Measurements from ENCODE around the gene LRRC37B.
"Not testable (repeated sequence)": the region's sequence is repeated elsewhere in the genome, so short reads cannot be mapped to it uniquely, and the experiment has no call there.

The LRRC37B gene

DNA sequence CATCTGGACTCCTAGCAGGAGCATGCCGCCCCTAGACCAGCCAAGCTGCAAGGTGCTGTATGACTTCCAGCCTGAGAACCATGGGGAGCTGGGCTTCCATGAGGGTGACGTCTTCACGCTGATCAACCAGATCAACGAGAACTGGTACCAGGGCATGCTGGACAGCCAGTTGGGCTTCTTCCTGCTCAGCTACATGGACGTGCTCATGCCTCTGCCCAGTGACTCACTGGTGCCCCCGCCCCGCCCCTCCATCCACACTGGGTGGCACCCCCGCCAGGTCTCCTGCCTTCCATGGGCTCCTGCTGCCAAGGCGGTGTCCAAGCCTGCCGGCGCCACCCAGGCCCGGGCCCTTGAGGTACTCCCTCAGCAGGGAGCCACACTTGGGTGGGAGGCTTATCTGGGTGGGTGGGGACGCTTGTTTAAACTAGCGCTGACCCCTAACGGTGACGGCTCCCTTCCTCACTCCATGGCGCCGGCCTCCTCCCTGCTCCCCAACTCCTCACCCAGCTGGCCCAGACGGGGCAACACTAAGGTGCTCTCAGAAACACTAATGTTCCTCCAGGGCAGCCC is 34.2 kb downstream of the LRRC37B start:
- not testable (repeated sequence) for H3K4me3 ChIP-seq (ENCODE audit: low read depth, low read length)

DNA sequence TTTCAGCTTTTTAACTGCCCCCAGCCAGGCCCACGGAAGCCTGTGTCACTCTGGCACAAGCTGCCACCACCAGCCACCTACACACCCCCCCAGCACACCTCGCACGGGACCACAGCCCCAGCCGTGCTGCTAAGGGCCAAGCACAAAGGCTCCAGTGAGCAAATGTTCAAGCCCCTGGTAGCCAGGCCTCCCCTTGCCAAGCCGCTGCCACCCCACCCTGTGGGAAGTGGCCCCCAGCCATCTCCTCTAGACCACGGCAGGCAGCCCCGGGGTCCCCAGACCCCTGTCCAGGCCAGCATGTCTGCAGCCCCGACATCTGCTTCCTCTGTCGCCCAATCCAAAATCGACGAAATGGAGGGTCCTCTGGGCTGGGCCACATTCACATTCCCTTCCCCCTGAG is 35.1 kb downstream of the LRRC37B start:
- not testable (repeated sequence) for H3K4me3 ChIP-seq (ENCODE audit: low read depth, low read length)

DNA sequence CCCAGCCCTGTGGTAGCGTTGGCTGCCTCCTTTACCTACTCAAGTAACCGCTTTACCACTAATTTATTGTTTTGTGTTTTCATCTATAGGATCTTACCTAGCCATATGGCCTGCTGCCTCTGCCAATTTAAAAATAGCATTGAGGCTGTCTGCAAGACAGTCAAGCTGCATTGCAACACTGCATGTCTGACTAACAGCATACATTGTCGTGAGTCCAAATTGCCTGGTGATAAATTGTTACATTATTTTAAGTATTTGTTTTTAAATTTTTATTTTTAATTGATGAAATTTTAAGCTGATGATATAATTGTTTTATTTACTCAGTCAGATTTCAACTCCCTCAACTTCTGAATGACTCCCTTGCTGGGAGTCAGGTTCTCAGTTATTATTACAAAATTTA is 38.4 kb downstream of the LRRC37B start:
- not testable (repeated sequence) for H3K4me3 ChIP-seq (ENCODE audit: low read depth, low read length)

DNA sequence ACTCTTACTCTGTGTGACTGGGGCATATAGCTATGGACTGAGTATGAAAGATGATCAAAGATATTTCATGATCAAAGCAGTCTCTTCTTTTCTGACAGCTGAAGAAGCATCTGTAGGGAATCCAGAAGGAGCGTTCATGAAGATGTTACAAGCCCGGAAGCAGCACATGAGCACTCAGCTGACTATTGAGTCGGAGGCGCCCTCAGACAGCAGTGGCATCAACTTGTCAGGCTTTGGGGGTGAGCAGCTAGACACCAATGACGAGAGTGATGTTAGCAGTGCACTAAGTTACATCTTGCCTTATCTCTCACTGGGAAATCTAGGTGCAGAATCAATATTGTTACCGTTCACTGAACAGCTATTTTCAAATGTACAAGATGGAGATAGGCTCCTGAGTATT is 40.5 kb downstream of the LRRC37B start:
- not testable (repeated sequence) for H3K4me3 ChIP-seq (ENCODE audit: low read depth, low read length)

DNA sequence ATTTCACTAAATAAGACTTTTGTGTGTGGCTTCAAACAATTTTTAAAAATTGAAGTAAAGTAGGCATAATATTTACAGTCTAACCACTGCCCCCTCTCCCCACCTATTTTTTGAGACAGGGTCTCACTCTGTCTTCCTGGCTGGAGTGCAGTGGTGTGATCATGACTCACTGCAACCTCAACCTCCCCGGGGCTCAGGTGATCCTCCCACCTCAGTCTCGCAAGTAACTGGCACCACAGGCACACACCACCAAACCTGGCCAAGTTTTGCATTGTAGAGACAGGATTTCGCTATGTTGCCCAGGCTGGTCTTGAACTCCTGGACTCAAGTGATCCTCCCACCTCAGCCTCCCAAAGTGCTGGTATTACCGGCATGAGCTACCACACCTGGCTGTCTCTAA is 47.8 kb downstream of the LRRC37B start:
- H3K4me3 ChIP-seq (ENCODE audit: low read depth, low read length) = not testable (repeated sequence)

DNA sequence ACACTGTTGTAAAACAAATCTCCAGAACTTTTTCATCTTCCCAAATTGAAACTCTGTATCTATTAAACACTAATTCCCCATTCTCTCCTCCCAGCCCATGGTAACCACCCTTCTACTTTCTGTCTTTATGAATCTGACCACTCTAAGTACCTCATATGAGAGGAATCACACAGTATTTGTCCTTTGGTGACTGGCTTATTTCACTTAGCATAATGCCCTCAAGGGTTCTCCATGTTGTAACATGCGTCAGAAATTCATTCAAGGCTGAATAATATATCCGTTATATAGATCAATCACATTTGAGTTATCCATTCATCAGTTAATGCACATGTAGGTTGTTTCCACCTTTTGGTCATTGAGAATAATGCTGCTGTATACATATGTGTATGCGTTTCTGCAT is 48.2 kb downstream of the LRRC37B start:
- H3K4me3 ChIP-seq (ENCODE audit: low read depth, low read length) = not testable (repeated sequence)

DNA sequence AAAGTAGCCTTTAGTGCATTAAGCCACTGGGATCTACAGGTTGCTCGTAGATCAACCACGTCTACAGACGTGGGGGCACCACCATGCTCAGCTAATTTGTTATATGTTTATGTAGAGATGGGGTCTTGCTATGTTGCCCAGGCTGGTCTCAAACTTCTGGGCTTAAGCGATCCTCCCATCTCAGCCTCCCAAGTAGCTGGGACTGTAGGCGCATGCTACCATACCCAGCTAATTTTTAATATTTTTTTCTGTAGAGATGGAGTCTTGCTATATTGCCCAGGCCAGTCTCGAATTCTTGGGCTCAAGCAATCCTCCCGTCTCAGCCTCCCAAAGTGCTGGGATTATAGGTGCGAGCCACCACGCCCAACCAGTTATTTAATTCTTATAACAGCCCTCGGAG is 49.3 kb downstream of the LRRC37B start:
- not testable (repeated sequence) for H3K4me3 ChIP-seq (ENCODE audit: low read depth, low read length)

DNA sequence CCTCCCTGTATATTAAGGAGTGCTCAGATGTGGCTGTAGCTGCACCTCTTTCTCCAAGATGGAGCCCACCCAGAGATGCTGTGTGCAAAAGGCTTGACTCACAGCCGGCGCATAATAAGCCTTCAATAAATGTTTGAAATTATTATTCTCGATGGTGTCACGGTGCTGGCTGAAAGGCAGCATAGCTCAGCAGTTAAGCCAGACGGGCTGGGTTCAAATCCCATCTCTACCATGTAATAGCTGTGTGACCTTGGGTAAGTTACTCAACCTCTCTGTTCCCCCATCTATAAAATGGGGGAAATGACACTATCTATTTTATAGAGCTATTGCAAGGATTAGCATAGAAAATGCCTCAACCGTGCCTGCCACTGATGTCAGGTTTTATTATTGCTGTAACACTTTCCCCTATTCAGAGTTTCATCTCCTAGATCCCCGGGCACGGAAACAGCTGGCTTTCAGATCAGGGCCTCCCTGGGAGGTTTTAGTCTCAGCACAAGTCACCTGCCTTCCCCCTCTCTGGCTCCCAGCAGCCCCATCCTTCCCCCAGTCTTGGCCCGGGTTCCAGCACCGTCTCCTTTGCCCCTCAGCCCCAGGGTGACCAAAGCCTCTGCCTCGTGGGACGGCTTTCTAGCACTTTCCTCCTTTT is 50.4 kb downstream of the LRRC37B start:
- not testable (repeated sequence) for H3K4me3 ChIP-seq (ENCODE audit: low read depth, low read length)

DNA sequence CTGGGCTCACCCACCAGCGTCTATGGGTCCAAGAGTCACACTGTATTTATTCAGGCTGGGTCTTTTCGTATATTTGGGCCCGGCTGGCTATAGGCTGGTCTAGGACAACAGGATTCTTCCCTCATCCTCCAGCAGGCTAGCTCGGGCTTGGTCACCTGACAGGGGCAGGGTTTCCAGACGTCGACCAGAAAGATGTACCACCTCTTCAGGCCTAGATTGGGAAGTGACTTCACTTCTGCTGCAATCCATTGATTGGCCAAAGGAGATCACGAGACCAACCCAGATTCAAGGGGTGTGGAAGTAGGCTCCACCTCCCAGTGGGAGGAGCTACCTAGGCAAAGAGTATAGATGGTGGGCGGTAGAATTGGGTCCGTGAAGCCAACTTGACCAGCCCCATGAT is 53.5 kb downstream of the LRRC37B start:
- H3K4me3 ChIP-seq (ENCODE audit: low read depth, low read length) = not testable (repeated sequence)

DNA sequence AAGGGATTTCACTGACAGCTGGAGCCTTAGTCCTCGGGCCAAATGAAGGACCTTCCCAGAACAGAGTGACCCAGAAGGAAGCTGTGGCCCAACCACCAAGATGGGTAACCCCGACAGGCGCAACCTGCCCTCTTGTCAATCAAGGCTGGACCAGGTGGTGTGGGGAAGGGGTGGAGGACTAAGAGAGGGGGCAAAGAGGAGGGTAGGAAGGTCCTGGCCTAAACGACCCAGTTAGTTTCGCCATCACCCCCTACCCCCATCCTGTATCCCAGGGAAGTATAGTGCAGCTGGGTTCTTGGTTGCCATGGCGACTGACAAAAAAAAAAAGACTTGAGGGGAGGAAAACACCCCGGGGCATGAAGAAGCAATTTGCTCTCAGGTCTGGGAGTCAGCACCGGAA is 54.7 kb downstream of the LRRC37B start:
- not testable (repeated sequence) for H3K4me3 ChIP-seq (ENCODE audit: low read depth, low read length)

DNA sequence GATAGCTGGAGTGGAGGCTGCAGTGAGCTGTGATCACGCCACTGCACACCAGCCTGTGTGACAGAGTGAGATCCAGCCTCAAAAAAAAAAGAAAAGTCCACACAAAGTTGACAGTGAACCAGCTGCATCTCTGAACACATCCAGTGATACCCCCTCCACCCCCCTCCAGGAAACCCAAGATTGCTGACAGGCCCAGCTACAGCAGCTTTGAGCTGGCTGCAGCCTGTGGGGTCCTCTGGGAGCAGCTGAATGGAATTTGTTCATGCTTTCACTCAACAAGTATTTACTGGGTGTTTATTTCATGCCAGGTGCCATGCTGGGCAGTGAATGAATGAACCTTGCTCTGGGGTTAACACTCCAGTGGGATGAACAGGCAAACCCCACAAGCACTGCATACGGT is 56.9 kb downstream of the LRRC37B start:
- not testable (repeated sequence) for H3K4me3 ChIP-seq (ENCODE audit: low read depth, low read length)

DNA sequence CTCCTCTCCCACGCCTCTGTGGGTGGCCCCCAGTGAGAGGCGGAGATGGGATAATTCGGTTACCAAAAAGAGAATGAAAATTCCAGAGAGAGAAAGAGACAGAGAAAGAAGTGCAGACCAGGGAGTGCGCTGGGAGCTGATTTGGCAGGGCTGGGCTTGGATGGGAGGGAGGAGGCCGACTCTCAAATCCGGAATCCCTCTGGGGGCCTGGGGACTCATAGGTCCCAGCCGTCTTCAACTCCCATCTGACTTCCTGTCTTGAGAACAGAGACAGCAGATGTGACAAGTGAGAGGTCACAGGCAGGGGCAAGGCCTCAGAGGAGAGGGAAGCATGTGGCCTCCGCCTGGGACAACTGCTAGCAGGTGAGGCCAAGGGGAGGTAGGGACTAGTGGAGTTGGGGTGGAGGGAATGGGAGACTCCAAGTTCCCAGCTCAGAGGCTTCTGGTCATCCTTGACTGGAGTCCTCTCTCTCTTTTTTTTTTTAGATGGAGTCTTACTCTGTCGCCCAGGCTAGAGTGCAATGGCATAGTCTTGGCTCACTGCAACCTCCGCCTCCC is 59.0 kb downstream of the LRRC37B start:
- not testable (repeated sequence) for H3K4me3 ChIP-seq (ENCODE audit: low read depth, low read length)

DNA sequence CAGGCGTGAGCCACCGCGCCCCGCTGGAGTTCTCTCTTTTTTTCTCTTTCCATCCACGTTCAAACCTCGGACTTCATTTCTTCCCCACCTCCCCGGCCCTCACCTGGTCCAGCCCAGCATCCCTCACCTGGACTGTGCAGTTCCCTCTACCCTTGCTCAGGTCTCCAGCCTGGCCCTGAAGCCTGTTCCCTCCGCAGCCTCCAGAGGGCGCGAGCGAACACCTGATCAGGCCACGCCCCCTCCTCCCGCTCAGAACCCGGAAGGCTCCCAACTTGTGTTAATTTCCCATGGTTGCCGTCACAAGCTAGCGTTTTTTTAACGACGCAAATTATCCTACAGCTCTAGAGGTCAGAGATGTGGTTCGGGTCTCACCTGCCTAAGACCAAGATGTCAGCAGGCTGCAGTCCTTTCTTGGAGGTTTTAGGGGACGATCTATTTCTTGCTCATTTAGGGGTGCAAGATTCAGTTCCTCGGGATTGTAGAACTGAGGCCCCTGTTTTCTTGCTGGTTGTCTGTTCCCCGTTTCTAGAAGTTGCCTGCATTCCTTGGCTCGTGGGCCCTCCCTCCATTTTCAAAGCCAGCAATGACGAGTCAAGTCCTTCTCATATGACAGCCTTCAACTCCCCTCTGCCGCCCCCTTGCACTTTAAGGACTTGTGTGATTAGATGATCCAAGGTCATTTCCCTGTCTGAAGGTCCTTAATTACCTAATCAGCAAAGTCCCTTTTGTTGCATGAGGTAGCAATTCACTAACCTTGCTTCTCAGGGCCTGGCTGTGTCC is 59.9 kb downstream of the LRRC37B start:
- H3K4me3 ChIP-seq (ENCODE audit: low read depth, low read length) = not testable (repeated sequence)

DNA sequence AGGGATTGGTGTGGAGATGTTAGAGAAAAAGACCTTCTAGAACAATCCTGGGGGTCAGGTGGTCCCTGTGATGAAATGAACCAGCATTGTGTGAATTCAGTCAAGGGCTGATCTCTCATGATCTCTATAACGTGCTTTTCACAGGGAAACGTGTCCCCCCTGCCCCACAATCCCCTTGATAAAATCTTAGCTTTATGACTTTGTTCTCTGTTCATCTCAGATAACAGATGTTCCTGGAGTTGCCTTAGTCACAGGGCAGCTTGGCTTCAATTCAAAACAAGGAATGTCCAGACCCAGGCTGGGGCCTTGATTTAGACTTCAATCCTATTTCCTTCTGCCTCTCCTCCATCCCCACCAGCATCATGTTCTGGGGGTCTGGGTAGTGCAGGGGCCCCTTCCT is 61.9 kb downstream of the LRRC37B start:
- not testable (repeated sequence) for H3K4me3 ChIP-seq (ENCODE audit: low read depth, low read length)

DNA sequence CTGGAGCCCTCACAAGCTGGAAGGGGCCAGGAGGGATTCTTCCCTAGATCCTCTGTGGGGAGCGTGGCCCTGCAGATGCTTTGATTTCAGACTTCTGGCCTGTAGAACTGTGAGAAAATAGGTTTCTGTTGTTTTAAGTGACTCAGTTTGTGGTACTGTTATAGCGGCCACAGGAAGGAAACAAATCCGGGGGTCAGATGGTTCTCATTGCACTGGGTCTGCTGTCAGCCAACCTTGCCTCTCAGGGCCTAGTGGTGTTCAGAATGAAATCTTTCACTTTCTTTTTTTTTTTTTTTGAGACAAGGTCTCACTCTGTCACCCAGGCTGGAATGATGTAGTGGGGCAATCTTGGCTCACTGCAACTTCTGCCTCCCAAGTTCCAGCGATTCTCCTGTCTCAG is 64.8 kb downstream of the LRRC37B start:
- H3K4me3 ChIP-seq (ENCODE audit: low read depth, low read length) = not testable (repeated sequence)

DNA sequence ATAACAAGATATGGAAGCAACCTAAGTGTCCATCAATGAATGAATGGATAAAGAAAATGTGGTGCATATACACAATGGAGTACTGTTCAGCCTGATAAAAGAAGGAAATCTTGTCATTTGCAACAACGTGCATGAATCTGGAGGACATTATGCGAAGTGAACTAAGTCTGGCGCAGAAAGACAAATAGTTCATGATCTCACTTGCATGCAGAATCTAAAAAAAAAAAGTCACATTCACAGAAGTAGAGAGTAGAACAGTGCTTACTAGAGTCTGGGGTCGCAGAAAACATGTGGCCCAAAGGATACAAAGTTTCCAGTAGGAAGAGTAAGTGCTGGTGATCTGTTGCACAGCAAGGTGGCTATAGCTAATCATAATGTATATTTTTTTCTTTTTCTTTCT is 65.9 kb downstream of the LRRC37B start:
- not testable (repeated sequence) for H3K4me3 ChIP-seq (ENCODE audit: low read depth, low read length)

DNA sequence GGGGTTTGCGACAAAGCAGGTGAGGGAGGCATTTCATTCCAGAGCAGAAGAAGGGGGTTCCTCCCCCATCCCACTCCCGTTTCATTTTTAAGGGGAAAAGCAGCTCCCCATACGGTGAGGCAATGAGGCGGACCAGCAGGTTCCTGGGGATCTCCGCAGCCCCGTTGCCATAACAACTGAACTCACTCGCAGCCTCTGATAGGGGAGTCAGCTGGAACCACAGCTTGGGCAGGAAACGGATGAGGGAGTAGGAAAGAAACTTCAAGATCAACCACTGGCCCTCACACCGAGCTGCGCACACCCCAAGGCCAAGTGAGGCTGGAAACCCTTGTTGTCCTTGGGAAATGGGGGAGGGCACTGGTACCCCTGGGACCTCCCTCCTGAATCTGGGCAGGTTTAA is 72.6 kb downstream of the LRRC37B start:
- not testable (repeated sequence) for H3K4me3 ChIP-seq (ENCODE audit: low read depth, low read length)

DNA sequence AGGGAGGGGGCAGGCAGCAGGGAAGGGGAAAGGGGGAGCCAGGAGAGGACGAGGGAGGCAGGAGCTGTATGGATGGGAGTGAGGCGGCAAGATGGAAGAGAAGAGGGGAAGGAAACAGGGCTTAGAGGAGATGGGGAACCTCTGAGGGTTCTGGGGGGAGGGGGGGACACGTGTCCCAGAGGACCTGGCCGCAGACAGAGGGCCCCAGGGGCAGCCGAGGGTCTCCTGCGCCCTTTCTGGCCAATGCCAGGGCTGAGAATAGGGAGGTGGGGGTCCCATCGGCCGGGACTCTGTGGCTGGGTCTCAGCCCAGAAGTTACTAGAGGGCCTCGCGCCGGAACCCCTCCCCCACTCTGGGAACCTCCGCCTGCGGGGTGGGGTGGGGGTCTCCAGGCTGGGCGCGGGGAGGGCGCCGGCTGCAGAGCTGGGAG is 76.4 kb downstream of the LRRC37B start:
- peak overlapping the region; percentile 20 for H3K4me3 ChIP-seq (ENCODE audit: low read depth, low read length)

DNA sequence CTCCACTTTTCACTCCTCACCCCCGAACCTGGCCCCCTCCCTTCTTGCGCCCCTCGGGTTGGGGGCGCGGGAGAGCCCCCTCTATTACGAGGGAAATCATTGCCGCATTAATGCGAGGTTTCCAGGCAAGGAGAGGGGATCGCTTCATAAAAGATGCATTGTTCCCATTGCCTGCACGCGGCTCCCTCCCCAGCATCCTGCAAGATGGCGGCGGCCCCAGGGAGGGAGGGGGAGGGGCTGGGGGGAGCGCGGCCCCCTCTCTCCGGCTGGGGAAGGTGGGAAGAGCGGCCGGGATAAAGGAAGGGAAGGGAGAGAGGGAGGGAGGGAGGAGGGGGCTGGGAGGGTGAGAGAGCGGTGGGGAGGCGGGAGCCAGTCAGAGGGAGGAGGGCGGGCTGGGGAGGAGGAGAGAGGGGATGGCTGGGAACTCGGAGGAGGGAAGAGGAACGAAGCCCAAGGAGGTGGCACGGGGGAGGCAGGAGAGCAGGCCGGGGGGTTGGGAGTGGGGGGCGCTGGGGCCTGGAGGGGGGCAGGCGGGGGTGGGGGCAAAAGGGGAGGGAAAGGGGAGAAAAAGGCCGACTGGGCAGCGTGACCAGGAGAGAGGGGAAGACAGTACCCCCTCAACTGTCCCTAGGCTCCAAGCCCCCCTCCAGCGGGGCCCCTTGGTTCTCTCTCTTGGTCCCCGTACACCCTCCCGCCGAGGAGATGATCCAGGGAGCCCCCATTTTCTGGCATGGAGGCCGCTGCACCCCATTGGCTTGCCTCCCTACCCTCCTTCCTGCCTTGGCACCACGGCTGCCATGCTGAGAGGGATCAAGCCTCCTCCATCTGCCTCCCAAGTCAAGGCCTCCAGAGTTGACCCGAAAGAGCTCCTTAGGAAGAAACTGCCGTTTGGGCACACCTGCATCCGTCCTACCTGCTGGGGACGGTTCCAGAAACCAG is 77.1 kb downstream of the LRRC37B start:
- peak overlapping the region; percentile 20 for H3K4me3 ChIP-seq (ENCODE audit: low read depth, low read length)

DNA sequence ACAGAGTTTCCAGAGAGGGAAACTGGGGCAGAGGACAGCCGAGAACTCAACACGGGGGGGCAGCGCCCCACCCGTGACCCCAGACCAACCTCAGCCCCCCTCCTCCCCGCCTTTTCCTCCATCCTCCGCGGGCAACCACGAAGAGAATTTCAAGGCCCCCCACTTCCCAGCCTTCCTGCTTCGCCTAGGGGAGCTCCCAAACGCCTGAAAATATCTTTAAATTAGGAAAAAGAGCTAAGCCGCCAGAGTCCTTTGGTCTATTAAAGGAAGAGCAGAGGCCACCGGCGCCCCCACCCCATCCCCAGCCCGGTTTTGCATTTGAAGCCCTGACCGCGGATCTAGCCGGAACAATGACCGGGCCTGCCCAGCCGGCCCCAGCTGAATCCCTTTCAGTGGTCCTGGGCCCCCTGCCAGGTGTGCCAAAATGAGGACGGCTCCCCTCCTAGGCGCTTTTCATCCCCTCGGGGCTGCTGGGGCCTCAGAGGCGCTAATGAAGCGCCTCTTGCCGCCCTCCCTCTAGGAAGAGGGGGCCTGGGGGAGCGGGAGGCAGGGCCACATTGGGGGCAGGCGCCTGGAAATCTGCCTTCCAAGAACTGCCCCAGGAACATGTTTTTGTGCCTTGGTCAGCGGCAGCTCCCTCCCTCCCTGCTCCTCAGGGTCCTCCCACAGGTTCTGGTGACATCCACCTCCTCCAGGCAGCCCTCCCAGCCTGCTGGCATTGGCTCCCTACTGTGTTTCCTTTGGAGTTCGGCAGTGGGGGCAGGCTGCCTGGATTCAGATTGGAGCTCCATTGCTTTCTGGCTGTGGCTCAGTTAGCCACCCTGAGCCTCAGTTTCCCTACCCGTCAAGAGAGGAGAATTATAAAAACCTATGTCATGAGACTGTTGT is 78.0 kb downstream of the LRRC37B start:
- H3K4me3 ChIP-seq (ENCODE audit: low read depth, low read length) = not testable (repeated sequence)
